ENCODE results near the gene C3orf70. TPM values are rescaled to one million over a fixed set of nuclear protein-coding genes. Genes with fewer than 3 reads are reported as not detected.

Gene C3orf70
- total and polyA plus RNA-seq, 8 donors, result 0.22 to 0.90 (median 0.36) TPM

GRCh38 chr3:185195652-185196051 lies 42.8 kb upstream of the C3orf70 start:
- DNase-seq (no peak), FAIRE-seq (no peak)
- intact Hi-C loops (cut with DNase I), result no loop called here

DNA sequence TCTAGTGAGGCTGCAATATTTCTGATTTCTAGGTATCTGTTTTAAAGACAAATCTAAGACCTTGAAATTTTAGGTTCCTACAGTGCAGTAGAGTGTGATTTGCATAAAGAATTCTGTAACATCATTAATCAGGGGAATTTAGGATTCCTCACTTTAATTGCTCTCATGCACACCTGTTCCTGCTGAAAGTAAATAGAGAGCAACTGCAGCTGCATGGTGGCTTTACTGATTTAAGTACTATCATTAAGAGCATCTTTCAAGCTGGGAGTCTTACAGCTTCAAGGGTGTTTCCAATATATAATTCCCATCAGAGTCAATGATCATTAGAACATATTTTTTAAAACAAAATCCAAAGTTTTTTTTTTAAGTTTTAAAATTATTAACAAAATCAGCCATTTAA lies 36.0 kb upstream of the C3orf70 start:
- no peak overlapping the region for H3K27ac ChIP-seq
- no peak for FAIRE-seq
- DNase-seq, result no peak
- H3K4me1 ChIP-seq, result no peaks in the 10 kb centered on the region
- no peak overlapping the region for H3K4me3 ChIP-seq
- H3K36me3 ChIP-seq, result no peaks in the 10 kb centered on the region
- TF ChIP-seq, protein P1, sequence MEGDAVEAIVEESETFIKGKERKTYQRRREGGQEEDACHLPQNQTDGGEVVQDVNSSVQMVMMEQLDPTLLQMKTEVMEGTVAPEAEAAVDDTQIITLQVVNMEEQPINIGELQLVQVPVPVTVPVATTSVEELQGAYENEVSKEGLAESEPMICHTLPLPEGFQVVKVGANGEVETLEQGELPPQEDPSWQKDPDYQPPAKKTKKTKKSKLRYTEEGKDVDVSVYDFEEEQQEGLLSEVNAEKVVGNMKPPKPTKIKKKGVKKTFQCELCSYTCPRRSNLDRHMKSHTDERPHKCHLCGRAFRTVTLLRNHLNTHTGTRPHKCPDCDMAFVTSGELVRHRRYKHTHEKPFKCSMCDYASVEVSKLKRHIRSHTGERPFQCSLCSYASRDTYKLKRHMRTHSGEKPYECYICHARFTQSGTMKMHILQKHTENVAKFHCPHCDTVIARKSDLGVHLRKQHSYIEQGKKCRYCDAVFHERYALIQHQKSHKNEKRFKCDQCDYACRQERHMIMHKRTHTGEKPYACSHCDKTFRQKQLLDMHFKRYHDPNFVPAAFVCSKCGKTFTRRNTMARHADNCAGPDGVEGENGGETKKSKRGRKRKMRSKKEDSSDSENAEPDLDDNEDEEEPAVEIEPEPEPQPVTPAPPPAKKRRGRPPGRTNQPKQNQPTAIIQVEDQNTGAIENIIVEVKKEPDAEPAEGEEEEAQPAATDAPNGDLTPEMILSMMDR (IDR thresholded peaks at IDR 0.05), result no peak
- H3K27me3 ChIP-seq, result no peaks in the 10 kb centered on the region
- no peaks in the 10 kb centered on the region for H3K9me3 ChIP-seq
- intact Hi-C loops (cut with DNase I), result no loop called here
- ATAC-seq, result no peak

More at GRCh38 chr3:185195652-185196051, 42.8 kb upstream of the C3orf70 start:
- no peak overlapping the region for H3K27ac ChIP-seq
- TF ChIP-seq, protein P1 (IDR thresholded peaks at IDR 0.05), result no peak
- H3K4me1 ChIP-seq, result no peaks in the 10 kb centered on the region
- no peaks in the 10 kb centered on the region for H3K27me3 ChIP-seq
- H3K4me3 ChIP-seq, result no peak overlapping the region
- no peaks in the 10 kb centered on the region for H3K9me3 ChIP-seq
- ATAC-seq, result no peak
- no peaks in the 10 kb centered on the region for H3K36me3 ChIP-seq
- 98% methylated on average over 4 of the region's 4 CpGs for WGBS, 2 donors

DNA sequence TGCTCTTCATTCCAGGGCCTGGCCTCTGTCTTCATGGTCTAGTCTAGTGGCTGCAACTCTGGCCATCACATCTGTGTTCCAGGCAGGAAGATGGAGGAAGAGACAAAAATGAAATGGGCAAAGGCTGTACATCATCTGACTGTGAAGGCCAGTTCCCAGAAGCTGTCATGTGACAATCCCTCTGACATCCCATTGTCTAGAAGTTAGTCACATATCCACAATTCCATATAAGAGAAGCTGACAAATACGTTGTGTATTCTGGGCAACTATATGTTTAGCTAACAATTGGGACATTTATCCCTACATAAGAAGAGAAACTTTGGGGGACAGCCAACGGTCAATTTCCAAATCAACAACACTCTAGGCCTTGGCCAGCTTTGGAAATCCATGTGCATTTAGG lies 34.5 kb upstream of the C3orf70 start:
- no peak for DNase-seq
- Histone ChIP-seq H3K27me3 (no peaks in the 10 kb centered on the region), H3K9me3 (no peaks in the 10 kb centered on the region), H3K4me1 (no peaks in the 10 kb centered on the region), H3K27ac (no peak overlapping the region), H3K4me3 (no peak overlapping the region), H3K36me3 (no peaks in the 10 kb centered on the region)
- intact Hi-C loops (cut with DNase I), result no loop called here
- WGBS, 2 donors, result 72 to 82% methylated on average over 2 of the region's 2 CpGs
- no peak for FAIRE-seq
- ATAC-seq, result no peak
- TF ChIP-seq, protein P1 (IDR thresholded peaks at IDR 0.05), result no peak

- Histone ChIP-seq H3K27me3 (no peaks in the 10 kb centered on the region), H3K27ac (no peak overlapping the region), H3K4me1 (no peaks in the 10 kb centered on the region), H3K9me3 (no peaks in the 10 kb centered on the region), H3K36me3 (no peaks in the 10 kb centered on the region), H3K4me3 (no peak overlapping the region)
- TF ChIP-seq, protein P1 (IDR thresholded peaks at IDR 0.05), result peak; percentile 28 to 59 (median 44)
- ATAC-seq, result peak in 3 of 4 donors; percentile 57 to 73 (median 59)
- 16 to 18% methylated on average over 10 of the region's 10 CpGs for WGBS, 2 donors
- peak; percentile 88 for FAIRE-seq
- peak in 1 of 6 donors; percentile 23 for DNase-seq
- intact Hi-C loops (cut with DNase I), result no loop called here
Observed at GRCh38 chr3:185176750-185177359, 24.0 kb upstream of the C3orf70 start.

DNA sequence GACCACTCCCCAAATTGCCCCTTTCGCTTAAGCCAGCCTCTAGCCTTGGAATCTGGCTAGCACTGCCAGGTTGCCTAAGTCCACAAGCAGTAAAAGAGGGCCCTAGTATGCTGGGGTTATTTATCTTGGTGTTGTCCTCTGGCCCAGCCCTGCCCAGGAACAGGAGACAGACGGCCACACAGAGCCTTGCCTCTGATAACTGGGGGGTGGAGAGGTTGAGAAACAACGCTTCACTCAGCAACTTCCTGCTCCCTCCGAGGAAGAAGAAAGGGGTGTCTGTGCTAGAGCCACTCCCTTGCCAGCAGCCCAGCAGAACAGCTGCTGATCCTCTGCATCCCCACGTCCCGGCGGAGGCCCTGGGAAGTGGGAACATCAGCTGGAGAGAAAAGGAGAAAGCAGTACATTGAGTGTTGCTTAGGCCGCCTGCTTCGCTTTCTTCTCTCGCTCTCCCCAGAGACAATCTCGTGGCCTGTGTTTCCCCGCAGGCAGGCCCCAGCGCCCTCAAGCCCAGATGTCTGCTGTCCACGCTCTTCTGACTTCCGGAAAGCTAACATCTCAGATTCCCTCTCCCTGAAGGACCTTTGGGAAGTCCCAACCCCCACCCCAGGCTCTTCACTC lies 22.6 kb upstream of the C3orf70 start:
- Histone ChIP-seq H3K27me3 (no peaks in the 10 kb centered on the region), H3K36me3 (no peaks in the 10 kb centered on the region), H3K27ac (no peak overlapping the region), H3K4me3 (no peak overlapping the region), H3K9me3 (no peaks in the 10 kb centered on the region), H3K4me1 (no peaks in the 10 kb centered on the region)
- DNase-seq (peak in 1 of 6 donors; percentile 3), ATAC-seq (peak in 3 of 4 donors; percentile 61 to 81 (median 62)), FAIRE-seq (no peak)
- 64 to 68% methylated on average over 15 of the region's 15 CpGs for WGBS, 2 donors
- intact Hi-C loops (cut with DNase I), result no loop called here
- TF ChIP-seq, protein P1 (IDR thresholded peaks at IDR 0.05), result no peak
